Right lung (tissue), 5 donors: ENCODE results near the gene SLC6A6. TPM values are rescaled to one million over a fixed set of nuclear protein-coding genes. Genes with fewer than 3 reads are reported as not detected.
A peak's percentile ranks its signal among the peaks of the same experiment; 100 is the strongest.

Source experiments
- DNase-seq, 2 donors: peaks; one replicate each; pipeline ENCODE4 v3.0.0-alpha.2; 2013
- polyA plus RNA-seq, 5 donors: library from polyadenylated mRNA; unstranded; fragments of 120-200 nt; gene quantifications; one replicate each; pipeline versions ENCODE4 v1.2.1 to v1.2.3, GENCODE V29; 2013; ENCODE audit warnings: inconsistent platforms in 1 of 5, low replicate concordance in 1 of 5; ENCODE audit not compliant: insufficient read length in 5 of 5, insufficient read depth in 1 of 5

Gene SLC6A6
- polyA plus RNA-seq, 5 donors, result 16.7 to 24.8 (median 17.8) TPM

DNA sequence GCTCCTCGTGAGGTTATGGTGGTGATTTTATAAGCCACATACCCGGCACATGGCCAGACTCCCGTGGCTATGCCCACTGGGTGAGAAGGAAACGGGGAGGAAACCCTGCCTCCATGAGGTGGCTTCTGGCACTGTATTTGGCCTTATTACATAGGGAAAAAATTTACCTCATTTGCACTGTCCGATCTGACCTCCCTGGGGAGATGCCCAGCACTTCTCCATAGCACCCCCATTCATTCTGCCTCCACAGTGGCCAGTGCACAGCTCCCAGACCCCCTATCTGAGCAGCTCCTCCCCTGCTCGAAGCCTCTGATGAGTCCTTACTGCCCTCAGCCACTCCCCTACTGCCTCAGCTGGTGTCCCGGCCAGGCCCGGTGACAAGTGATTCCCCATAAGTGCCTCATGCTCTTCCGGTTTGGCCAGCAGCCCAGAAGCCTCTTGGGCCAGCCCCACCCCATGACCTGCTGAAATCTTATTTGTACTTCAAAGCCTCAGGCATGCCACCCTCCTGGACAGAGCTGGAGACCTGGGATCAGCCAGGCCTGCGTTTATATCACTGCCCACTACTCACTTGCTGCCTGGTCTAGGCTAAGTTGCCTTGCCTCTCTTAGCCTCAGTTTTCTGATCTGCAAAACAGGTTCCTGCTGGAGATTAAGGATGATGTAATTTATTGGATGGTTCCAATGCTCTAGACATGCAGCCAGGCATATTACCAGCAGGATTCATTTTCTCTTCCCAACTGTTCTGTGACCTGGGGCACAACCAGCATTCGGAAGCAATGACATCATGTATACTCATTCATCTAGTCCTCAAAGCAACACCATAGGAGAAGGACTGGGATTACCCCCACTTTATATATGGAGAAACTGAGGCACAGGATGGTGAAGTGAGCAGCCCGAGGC, 30.6 kb upstream of the SLC6A6 start:
- DNase-seq, result peak; percentile 73 to 76

DNA sequence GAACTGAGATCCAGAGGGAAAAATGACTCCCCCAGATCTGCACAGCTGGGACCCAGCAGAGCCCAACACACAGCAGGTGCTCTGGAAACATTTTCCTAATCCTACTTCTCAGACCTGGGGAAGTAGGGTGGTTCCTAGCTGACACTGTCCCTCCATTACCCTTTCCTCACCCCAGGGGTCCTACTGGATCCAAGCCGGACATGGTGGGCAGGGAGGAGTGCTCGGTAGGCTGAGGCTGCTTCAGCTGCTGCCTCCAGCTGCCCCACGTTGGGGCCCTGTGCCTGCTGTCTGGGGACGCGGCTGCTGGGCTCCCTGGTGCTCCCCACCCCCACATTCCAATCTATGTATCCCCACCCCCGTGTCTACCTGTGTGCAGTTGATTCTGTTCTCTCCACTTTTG, 29.8 kb upstream of the SLC6A6 start:
- DNase-seq, result no peak

DNA sequence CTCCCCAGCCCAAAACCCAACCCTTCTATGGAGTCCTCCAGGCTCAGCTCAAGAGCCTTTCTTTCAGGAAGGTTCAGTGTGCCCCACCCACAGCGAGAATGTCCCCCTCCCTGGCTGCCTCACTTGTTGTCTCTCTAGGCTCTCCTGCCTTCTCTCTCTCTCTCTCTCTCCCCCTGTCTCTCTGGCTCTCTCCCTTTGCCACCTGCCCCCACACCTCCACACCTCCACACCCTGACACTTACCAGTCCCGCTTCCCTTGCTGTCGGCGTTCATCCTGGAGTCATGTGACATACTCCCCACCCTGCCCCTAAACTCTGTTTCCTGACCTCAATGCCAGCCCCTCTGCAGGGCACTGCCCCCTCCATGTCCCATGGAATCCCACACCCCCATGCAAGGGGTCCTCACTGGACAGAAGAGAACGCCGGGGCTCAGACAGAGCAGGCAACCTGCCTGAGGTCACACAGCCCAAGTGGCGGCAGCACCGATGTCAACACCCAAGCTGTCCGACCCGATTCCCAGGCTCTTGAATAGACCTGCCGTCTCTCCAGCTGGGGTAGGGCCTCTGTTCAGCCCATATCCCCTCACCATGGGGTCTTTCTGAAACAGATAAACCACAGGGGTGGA, 28.5 kb upstream of the SLC6A6 start:
- DNase-seq, result no peak

DNA sequence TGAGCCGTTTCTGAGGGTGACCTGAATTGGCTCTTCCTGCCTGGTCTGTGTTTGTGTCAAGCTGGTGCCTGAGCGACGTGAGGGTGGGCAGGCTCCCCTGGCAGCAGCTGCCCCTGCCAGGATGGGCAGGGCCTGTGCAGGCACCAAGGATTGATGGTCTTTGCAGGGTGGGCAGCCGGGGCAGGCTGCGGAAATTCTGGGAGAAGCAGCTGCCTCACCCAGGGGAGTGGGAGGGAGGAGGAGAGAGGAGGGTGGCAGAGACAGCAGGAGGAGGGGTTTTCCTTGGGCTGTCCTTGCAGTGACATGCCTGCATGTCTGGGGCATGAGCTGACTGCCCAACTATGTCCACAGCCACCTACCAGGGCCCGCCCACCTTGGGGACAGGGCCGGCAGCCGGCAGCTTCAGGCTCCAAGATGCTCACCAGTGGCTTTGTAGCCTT, 27.9 kb upstream of the SLC6A6 start:
- DNase-seq, result no peak

DNA sequence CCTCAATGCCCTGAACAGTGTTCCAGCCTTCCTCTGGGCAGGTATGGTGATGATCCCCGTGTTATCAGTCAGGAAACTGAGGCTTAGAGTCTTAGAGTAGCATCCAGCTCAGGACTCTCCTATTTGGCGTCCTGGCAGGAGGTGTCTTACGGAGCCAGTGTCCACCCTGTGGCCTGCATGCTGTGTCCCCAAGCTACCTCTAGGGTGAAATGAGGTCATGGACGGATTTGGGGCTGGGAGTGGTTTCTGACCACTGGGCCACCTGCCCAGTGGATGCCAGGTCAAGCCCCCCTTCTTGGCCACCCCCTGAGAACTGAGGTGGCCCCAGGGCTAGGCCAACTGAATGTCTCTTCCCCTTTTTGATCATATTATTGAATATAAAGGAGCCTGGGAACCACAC, 27.2 kb upstream of the SLC6A6 start:
- DNase-seq, result no peak

DNA sequence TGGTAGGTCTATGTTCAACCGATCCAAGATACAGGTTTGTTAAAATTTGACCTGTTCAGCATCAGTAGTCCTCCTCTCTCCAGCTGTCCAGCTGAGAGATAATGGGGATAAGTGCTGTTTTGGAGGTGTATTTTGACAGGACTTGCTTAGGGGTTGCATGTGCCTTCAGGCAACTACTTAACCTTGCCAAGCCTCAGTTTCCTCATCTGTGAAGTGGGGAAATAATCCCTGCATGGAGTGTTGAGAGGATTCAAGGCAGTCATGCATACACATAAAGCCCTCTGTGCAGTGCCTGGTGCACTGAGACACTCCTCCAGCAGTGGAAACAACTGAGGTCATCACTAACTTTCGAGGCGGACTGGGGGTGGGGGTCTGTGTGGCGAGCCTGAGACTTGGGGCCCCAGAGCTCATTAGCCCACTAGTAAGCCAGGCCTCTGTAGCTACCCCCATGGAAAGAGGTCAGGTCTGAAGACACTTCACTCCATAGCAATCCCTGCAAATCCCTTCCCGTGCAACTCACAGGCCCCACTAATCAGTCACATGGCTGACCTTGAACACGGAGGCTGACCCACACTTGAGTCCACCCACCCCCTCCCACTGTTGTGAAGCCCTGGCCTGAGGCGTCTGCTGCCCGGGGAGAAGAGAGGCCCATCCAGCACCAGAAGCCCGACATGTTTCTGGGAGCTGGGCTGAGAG, 25.9 kb upstream of the SLC6A6 start:
- DNase-seq, result no peak

DNA sequence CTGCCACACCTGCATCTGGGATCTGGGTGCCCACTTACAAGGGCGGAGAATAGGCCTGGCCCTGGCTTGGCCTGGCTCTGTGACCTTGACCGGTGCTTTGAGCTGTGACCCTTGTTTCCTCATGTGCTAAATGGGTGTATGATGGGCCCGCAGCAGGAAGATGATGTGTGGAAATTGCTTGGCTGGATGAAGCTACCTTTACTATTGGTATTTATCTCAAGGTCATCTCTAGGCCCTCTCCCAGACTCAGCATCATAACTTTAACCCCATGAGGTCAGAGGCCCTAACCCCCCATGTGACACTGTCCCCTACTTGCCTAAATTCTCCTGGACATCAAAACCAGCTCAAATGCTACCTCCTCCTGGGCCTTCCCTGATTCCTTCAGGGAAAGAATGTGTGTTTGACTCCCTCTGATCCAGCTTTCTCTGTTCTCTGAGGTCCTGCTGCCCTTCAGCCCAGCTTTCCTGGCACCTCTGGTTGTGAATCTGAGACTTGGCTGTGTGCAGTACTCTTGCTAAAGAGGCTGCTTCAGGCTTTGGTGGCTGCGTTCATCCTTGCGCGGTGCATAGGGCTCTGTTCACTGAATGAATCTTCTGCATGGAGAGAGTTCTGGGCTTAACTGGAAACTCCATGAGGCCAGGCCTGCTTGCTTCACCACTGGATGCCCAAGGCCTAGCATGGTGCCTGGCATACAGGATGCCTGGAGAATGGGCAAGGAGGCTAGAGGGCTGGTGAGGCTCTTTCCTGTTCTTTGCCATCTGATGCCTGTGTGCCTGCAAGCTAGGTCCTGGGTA, 25.2 kb upstream of the SLC6A6 start:
- DNase-seq, result no peak

DNA sequence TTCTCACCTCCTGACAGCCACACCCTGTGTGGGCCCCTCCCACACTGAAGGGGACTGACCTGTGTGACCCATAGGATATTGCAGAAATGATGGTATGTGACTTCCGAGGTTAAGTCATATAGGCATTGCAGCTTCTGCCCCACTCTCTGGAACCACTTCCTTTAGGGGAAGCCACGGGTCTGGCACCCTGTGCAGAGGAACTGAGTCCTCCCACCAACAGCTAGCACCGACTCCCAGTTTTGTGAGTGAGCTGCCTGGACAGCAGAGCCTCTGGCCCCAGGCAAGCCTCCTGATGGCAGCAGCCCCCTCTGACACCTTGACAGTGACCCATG, 24.6 kb upstream of the SLC6A6 start:
- DNase-seq, result no peak

DNA sequence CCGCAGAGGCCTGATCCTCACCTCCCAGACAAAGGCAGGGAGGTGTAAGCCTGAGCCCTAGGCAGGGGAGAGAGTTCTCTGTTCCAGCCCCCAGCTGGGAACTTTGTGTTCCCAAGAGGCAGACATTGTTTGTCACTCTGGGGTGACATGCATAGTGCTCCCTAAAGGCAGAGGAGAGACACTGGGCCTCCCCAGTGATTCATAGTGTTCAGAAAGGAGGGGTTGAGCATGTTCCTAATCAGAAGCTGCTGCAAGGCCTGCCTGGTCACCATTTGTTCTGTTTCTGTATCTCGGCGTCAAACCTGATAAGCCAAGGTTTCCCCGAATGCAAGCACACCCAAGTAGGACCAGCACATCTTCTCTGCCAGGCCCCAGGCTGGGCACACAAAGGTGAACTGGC, 24.0 kb upstream of the SLC6A6 start:
- DNase-seq, result no peak

DNA sequence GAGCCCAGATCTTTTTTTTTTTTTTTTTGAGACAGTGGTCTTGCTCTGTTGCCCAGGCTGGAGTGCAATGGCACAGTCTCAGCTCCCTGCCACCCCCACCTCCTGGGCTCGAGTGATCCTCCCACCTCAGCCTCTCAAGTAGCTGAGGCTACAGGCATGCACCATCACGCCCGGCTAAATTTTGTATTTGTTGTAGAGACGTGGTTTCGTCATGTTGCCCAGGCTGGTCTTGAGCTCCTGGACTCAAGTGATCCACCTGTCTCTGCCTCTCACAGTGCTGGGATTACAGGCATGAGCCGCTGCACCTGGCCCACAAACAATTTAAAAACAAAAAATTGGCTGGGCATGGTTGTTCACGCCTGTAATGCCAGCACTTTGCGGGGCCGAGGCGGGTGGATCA, 22.6 kb upstream of the SLC6A6 start:
- no peak for DNase-seq

DNA sequence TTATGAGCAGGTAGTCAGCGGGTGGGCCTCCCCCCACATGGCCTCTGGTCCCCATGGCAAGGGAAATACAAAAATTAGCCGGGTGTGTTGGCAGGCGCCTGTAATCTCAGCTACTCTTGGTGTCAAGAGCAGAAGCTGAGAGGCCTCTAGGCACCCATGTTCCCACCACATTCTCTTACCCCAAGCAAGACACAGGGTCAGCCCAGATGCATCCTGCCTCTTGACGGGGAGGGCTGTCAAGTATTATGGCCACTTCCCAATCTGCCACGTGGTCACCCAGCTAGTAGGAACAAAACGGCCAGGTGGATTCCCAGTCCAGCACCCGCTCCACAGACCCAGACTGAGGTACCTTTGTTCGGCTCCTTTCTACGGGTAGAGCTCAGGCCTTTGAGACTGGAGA, 16.2 kb upstream of the SLC6A6 start:
- DNase-seq, result no peak

DNA sequence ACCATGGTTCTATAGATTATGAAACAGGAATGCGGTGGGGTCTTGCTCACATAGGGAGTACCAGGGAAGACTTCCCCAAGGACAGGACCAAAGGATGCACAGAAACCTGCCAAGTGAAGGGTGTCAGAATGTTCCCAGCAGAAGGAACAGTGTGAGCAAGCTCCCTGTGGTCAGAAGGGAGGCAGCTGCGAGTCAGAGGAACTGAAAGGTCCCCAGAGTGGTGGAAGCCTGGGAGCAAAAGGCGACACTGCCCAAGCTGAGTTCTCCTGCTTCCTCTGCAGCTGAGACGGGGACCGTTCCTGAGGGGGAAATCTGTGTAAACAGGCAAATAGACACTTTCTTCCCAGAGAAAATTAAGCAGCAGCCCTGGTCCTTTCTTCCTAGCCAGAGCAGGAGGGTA, 14.2 kb upstream of the SLC6A6 start:
- no peak for DNase-seq

DNA sequence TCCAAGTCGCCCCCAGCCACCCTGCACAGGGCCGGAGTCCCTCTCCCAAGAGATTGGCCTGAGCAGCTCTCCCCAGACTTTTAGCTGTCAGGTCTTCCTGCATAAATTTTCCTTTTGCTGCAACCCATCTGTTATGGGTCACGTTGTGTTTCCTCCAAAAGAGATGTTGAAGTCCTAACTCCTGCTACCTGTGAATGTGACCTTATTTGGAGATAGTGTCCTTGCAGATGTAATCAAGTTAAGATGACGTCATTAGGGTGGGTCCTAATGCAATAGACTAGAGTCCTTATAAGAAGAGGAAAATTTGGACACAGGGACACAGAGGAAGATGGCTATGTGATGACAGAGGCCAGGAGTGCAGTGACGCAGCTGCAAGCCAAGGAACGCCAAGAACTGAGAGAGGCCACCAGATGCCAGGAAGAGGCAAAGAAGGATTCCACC, 13.2 kb upstream of the SLC6A6 start:
- DNase-seq, result no peak

DNA sequence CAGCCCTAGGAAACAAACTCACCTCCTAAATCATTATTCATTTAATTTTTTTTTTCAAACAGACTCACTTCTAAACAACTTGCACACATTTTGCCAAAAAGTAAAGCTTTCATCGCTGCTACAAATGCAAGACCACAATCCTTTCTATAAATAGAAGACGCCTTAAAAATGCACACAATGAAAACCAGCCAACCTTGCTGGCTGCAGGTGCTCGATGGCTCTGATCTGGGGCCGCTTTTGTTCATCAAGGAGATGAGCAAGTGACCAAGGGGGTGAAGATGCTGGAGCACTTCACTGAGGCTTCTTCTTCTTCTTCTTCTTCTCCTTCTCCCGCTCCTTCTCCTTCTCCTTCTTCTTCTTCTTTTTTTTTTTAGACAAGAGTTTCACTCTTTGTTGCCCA, 12.7 kb upstream of the SLC6A6 start:
- no peak for DNase-seq

DNA sequence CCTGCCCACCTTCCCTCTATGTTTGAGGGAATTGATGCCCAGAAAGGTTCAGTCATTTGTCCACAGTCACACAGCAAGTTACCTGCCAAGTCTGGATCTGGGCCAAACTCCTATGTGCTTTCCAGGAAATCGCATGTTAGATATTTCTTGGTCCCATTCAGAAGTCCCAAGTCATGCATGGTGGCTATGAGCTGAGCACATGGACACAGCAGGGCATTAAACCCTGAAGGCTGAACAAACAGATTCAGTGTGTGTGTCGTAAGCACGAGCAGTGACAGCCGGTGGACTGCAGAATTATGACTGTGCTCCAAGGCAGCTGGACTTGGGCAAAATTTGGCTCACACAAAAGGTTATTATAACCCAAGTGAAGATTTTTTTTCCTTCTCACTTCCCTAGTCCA, 11.4 kb upstream of the SLC6A6 start:
- peak; percentile 59 to 61 for DNase-seq

DNA sequence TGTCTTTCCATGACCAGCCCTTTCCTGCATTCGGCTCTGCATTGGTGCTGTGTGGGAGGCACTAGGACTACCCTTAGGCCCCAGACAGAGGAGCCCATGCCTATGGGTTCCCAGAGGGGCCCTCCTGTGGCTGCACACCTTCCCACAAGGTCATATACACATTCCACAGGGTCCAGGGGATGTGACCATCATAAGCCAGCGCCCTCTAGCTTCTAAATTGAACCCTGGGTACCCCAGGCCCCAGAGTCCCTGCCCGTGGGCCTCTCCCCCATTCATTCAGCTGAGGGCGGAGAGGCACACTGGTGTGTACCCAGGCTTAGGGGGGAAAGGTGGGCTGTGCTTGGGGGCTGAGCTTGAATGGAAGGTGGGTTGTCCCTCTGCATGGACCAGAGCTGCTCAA, 10.2 kb upstream of the SLC6A6 start:
- no peak for DNase-seq

DNA sequence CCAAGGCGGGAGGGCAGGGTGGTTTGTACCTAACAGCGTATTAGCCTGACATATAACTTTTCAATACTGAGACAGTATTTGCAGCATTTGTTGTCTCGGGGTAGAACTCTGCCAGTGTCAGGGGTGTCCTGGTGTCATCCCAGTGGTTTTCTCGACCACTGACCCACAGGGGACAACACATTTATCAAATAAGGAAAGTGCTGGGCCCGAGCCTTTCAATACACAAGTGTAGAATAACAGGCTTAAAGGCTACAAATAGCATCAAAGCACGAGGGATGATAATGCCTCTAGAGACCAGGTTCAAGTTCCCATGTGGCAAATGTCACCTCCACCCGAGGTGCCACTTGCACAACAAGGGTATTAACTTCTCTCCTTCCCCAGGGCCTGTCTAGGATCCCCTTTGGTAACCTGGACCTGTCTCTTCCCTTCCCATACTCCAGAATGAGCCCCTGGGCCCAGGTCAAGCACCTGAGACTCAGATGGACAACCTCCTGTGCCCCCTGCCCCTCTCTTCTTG, 9.5 kb upstream of the SLC6A6 start:
- no peak for DNase-seq

DNA sequence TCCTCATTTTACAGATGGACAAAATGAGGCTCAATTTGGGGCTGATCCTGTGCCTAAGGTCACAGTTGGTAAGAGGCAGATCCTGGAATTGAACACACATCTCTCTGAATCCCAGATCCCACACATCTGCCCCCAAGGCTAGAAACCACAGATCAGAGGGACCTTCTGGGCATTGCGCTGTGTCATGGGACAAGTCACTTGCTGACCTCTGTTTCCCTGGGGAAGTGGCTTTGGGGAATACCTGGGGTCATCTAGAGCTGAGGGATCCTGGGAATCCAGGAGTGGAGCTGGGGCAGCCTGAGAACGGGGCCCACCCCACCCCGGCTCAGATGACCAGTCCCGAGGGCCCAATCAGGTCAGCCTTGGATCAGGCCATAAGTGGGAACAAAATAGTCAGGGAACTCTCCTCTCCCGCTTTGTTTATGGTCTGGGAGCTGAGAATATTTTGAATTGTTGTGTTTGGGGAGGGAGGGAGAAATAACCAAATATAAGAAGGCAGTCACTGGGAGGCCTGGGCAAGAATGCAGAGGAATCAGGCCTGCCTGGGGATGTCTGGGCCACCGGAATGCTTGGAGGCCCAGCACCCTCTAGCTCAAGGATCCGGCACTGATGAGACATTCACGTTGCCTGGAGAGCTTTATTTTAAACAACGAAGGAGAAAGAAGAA, 8.8 kb upstream of the SLC6A6 start:
- DNase-seq, result no peak

DNA sequence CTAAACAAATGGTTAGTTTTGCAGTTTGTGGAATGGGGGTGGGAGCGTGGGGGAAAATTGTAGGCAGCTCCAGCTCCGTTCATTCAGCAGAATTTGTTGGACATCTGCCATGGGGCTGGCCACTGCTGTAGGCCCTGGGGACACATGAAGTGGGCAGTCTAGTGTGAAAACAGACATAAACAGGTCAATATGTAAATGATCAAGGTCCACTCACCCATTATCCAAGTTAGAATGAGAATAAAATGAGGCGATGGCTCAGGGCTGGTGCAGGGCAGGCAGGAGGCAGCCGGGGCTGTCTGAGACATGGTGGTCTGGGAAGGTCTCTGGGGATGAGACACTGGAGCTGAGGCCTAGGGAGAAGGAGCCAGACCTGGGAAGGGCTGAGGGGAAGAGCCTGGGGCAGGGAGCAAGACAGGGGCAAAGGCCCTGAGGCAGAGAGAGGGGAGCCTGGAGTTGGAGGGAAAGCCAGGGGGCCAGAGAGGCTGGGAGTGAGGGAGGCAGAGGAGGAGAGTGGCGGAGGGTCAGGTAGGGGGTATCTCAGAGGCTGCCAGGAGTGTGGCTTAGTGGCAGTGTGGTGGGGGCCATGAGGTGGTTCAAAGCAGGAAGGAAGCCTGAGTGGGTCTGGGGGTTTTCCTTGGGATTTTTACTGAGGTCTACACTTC, 6.2 kb upstream of the SLC6A6 start:
- no peak for DNase-seq

DNA sequence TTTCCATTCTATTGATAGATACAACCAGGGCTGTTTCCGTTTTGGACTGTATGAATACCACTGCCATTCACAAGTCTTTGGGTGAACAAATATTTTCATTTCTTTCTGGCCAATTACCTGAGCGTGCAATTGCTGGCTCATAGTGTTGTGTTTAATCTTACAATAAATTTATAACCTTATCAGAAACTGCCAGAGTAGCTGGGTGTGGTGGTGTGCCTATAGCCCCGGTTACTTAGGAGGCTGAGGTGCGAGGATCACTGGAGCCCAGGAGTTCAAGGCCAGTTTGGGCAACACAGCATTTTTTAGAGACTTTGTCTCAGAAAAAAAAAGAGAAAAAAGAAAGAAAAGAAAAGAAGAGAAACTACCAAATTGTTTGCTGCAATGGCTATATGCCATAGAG, 5.4 kb upstream of the SLC6A6 start:
- no peak for DNase-seq

DNA sequence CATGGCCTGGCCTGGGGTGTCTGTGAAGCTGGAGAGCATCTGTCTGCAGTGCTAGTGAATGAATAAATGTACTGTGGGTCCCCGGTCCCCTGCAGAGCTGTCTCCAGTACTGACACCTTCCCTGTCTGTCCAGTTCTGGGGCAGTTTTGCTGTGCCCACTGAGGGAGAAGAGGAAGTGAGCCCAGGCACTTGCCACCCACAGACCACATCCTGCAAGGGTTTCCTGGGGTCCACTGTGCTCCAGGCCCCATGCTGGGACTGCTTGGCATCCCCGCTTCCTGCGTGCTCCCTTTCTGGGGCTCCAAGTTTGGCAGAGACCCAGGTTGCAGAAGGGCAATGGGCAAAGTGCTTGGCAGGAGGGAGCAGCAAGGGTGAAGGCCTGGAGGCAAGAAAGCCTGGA, 4.9 kb upstream of the SLC6A6 start:
- DNase-seq, result no peak
